Stimulated activated CD4-positive, alpha-beta T cell treated with anti-CD3 and anti-CD28 coated beads, Interleukin-2, amount 100 ng/mL, for 48 hours (primary cell): Measurements from ENCODE around the gene GREB1.

Experiments used
- DNase-seq, 2 donors: peaks; one replicate each; pipeline ENCODE4 v3.0.0-alpha.2; 2020

GREB1 gene

DNA sequence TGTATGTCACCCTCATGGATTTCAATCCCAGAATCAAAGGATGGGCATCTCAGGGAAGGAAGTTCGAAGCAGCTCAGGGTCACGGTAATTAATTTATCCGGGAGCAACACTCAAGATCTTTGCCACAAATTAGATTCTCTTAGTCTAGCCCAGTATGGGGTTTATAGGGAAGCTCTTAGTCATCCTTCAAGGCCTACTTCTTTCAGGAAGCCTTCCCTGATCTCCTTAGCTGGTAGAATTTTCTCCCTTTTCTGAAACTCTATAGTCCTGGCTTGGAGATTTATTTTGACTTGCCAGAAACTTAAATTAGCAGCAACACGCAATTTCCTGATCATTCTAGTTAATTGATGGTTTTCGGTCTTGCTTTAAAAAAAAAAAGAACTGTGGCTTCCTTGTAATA lies 20.5 kb upstream of the GREB1 start:
- no peak for DNase-seq

DNA sequence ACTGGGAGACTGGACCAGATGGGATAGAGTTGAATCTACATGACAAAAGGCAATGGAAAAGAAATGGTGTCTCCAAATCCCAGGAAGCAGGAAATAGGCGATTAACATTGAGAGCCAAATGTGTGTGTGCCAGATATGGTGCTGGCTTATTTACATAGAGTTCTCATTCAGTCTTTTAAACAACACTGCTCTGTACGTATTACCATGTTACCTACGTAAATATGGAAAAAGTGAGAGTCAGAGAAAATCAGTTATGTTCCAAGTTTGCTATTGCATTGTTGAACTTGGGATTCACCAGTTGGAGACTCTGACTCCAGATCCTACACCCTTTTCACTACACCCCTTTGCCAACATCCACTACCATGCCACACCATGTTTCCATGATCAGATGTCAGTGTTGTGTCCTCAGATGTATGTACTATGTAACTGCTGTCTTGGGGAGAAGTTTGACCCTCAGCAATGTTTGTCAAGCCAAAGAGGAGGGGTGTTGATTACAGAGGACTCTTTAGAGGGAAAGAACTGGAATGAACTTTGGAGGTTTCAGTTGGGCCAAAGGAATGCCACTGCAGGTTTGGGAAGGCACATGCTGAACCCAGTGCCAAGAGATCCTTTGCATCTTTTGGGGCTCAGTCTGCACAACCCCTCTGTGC lies 19.6 kb upstream of the GREB1 start:
- no peak for DNase-seq

DNA sequence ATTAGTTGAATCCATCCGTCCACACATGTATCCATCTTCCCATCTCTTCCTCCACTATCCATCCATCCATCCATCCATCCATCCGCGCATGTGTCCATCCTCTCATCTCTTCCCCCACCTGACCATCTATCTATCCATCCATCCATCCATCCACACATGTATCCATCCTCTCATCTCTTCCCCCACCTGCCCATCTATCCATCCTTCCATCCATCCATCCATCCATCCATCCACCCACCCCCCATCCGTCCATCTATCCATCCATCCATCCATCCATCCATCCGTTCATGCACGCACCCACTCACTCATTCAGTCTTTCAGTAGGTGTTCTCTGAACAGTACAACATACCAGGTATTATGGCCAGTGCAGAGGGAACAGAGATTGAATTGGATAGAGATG lies 18.9 kb upstream of the GREB1 start:
- DNase-seq, result no peak

DNA sequence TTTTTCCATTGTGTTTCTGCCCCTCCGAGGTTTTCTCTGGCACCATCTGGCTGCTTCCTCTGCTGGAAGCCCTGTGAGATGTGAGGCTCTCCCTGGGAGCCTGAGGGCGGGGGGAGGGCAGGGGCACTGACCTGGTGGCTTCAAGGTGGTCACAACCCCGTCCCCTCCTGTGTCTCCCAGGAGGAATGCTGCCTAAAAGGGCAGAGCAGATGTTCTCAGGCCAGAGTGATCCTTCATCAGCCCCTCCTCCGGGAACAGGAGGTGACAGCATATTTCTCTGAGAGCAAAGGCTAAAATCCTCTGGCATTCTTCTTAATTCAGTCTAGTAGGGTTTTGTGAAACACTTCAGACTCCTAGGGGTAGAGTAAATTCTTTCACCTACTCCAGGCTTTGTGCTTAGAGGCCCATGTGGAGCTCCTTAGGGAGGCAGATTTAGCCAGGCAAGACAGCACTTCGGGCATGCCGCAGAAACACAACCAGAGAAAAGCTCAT lies 18.3 kb upstream of the GREB1 start:
- DNase-seq, result no peak

DNA sequence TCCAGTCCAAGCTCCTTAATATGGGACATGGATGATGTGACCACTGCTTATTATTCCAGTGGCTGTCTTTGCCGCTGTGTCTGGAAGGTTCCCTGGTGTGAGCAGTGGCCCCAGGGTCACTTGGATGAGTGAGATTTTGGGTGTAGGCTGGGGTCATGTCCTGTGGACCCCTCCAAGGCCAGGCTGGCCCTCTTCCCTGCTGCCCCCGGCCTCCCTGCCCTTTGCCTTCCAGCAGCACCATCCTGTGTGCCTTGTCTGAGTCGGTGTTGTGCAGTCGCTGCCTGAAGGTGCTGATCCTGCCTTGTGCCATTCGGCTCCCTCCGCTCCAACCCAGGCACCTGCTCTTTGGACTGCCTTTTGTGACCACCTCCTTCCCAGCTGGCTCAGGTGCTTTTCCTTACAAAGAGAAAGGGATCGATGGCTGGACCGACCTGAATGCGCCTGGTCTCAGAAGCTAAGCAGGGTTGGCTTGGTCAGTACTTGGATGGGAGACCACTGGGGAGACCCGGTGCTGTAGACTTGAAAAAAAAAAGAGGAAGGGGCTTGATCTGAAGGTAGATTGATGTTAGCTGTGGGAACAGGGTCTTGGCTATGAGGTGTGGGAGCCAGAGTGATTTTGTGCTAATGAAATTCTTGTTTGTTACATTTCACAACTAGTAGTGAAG lies 16.7 kb upstream of the GREB1 start:
- DNase-seq, result no peak

DNA sequence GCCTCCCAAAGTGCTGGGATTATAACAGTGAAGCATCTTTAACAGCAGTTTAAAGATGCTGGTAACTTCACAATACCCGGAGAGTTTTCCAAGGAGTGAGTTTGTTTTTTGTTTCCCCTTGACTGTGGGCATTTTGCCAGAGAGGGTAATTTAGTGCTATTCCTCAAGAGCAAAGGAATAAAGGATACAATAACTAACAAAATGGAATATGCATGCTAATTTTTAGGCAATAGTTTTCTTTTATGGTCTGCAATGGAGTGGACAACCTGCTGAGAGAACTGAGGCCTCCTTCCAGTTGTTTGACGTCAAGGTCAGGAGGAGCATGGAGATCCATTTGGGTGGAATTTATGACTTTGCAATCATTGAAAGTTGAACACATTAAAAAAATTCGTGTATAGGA lies 15.9 kb upstream of the GREB1 start:
- no peak for DNase-seq

DNA sequence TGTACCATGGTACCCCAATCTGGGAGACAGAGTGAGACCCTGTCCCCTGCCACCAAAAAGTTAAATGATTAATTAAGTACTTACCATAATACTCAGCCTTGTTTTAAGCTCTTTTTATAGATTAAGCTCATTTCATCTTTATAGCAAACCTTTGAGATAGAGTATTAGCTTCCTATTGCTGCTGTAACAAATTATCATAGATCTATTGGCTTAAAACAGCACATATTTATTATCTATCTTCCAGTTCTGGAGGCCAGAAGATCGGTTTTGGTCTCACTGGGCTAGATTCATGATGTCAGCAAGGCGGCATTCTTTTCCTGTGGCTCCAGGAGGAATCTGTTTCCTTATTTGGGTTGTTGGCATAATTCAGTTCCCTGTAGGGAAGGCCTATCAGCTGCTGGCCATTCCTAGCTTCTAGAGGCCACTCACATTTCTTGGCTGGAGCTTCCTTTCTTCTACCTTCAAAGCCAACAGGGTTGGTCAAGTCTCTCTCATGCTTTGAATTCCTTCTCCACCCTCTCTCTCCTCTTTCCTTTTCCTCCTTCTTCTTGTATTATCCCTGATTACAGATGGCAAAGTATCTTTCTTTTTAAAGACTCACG lies 13.7 kb upstream of the GREB1 start:
- no peak for DNase-seq

DNA sequence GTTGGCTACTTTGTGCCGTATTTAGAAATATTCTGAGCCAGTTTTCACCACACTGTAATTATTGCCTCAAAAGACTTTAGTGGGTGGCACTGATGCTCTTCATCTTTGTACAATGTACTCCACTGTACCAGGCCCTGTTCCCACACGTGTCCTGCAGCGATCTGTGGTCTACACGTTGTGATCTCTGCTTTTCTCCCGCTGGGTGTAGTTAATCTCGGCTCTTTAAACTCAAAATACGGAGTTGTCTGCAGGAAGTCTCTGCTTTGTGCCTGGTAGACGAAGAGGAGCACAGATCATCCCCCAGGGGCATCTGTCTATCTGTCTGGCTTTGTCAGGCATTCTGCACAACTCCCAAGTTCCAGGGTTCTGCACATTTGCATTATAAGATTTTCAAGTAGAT lies 12.1 kb upstream of the GREB1 start:
- DNase-seq, result no peak

DNA sequence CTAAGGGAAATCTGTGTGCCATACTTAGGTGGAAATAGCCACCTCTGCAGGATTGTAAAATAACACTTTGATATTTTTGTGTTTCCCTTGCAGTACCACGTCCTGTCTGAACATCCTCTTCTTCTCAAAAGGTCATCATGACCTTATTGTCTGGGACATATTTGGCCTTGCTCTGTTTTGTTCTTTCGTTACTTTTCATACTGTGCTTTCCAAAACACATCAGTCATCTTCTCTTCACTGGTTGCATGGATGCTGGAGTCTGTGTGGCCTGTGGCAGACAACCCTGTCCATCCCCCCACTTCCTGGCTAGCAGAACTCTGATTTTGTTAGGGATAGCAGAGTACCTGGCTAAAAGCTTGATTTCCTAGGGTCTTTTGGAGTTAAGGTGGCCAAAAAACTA lies 9.4 kb upstream of the GREB1 start:
- no peak for DNase-seq

DNA sequence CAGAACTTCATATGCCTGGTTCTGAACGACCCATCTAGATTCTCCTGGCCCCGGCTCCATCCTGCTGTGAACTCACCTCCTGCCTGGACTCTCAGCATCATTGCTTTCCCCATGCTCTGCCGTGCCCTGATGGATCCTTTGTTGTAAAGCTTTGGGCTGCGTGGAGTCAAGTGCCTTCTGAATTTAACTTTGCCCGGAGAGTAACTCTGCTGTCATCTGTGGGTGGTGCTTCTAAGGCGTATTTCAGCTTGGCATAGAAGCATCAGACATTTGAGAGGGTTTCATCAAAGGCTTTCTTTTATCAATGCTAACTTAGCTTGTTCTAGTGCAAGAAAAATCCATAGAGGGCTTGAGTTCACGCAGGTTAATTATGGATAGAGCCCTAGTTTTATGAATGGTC lies 8.1 kb upstream of the GREB1 start:
- DNase-seq, result no peak

DNA sequence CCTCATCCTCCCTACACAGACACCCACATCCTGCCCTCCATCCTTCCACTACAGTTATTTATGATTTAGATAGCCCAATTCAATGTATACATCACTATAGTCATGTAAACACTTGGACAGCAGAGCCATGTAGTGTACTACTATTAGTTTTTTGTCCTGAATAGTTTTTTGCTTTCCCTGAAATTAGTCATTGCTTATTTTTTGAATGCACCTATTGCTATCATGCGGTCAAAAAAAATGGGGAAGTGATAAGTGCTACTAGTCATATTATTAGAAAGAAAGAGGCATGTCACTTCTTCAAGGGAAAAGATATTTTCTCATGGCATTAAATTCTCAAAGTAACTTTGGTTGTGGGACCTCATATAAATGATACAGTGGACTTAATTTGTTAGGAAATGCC lies 6.8 kb upstream of the GREB1 start:
- no peak for DNase-seq

DNA sequence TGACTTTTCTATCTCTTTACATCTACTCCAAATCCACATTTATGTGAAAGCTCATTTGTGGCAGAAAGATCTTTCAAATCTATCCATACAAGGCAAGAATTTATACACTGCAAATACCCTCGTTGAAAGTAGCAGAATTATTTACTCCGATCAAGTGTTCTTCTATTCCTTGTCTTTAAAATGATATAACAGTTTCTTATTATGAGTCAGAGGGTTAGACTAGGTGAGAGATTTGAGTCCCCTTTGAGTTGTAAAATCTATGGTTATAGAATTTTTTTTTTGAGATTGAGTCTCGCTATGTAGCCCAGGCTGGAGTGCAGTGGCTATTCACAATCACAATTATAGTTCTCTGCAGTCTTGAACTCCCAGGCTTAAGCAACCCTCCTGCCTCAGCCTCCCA lies 5.6 kb upstream of the GREB1 start:
- DNase-seq, result no peak

DNA sequence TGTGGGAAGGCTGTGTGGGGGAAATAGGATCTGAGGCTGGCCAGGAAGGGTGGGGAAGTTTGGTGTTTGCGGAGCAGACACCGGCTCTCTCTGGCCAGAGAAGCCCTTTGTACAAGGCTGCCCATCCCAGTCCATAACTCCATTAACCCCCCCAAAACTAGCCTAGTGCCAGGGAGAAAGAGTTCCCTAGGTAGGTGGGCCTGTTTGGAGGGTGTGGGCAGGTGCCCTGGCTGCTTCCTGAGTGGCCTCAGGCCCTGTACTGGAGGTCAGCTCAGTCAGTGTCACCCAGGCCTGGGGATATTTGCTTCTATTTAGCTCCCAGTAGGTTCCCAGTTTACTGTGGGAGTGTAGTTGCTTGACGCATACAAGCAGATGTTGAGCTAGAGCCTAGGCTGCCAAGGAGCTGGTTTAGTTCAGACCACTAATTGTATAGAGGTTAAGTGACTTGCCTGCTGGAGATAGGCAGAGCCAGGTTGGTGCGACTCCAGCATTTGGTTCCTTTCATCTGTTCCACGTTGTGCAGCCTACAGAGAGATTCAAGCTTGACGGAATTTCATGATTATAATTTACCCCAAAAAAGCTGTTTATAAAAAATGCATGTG lies 2.9 kb upstream of the GREB1 start:
- DNase-seq, result no peak

DNA sequence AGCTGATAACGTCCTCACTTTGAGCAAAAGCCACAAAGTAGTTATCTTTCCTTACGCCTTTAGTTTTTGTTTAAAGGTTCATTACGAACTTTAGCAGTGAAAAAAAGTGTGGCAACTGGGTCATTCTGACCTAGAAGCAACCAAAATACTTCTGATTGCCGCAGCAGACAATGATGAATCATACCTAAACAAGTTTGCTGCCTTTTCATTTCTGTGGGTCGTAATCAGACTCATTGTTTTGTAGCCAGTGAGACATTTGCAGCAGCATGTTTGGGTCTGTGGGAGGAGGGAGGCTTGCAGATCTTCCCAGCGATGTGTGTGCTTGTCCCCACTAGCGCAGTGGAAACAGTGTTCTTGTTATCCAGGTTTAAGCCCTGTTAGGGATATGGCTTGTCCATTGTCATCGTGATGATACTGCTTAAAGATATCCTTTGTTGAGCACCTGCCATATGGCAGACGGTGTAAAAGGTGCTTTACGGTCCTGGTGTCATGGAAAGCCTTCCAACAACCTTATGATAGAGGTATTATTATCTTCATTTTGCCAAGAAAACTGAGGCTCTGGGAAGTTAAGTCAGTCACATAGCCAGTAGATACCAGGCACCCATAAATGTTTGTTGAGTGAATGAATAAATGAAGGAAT lies 1.3 kb upstream of the GREB1 start:
- no peak for DNase-seq

DNA sequence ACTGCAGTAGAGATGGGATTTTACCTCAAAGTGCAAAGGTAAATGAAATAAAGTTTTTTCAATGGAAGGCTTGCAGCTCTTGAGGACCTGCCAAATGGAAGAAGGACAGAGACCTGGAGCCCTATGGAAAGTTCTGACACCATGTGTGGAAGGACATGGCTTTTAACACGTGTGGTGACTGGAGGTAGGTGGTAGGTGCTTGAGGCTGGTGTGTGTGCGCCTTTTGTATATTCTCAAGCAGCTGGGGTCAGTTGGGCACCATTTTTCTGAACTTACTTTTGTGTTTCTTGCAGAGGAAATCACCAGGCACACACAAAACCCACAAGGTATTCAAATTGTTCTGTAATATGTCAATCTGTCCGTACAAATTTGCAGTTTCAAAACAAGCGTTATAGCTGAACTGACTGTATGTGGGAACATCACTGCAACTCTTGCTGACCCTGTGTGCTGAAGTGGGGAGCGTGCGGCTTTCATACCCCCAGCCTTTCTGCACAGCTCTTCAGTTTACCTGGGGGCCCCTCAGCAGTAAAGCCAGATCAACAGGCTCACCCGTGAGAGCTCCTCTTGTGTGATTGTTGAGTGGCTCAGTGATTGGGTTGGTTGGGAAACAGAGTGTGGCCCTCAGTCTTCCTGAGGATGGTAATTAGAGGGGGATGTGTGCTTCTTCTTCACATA lies 363 bp downstream of the GREB1 start:
- no peak for DNase-seq

DNA sequence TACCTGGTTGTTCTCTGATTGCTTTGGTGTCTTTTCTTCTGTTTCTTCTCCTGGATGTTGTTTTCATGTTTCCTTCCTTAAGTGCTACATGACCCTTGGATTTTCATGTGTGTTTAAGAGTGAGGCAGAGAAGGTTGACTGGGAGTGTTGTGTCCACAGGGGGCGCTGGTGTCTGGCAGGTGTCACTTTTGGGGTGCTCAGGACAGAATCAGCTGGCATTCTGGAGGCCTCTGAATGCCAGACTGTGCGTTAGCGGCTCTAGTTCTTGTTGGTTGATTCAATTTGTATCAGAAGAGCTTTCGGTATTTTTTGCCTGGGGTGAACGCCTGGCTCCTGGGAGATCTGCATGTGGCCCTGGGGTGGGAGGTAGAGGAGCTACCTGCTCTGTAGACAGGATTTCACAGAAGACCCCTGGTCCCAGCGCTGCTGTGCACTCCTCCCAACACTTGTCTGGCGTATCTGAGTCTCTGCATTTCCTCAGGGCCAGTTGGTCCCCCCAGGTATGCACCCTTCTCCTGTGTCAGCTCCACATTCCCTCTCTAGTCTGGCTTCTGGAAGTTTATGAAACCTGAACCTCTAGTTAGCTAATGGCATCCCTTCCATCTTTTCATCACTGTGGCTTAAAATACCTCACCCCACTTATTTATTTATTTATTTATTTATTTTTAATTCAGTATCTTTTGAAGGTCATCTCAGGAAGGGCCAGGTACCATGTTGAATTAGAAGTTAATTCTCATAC lies 1.1 kb downstream of the GREB1 start:
- peak in 1 of 2 donors; percentile 1 for DNase-seq

DNA sequence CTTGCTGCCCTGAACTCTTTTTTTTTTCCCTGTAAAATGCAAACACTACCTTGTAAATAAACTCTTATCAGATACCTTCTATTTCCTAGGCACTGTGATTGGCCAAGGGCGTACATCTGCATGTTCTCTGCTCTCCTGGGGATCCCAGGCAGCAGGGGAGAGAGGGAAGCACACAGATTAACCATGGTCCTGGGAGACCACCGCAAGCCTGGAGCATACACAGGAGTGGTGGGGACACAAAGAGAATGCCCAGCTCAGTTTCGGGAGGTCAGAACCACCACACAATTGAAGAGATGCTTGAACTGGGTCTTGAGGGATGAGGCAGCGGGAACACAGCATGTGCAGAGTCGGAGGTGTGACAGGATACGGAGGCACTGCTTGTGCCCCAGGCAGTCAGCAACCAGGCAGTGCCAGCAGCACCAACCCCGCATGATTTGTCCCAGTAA lies 2.1 kb downstream of the GREB1 start:
- no peak for DNase-seq

DNA sequence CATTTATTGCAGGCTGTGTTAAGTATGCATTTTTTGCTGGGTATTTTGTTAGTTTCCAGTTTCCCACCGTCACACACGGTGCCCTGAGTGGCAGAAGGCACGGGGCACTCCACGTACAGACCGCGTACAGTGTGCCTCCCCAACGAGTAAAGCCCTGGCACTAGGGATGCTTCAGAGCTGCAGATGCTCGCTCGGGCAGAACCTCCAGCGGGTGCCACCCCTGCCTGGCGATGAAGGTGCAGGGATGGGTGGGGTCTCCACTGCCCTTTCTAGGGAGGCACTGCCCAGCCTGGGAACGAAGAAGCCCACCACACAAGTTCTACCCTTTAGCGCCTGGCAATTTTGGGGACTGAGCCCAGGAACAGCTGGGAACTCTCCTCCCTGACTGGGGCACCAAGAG lies 4.1 kb downstream of the GREB1 start:
- no peak for DNase-seq

DNA sequence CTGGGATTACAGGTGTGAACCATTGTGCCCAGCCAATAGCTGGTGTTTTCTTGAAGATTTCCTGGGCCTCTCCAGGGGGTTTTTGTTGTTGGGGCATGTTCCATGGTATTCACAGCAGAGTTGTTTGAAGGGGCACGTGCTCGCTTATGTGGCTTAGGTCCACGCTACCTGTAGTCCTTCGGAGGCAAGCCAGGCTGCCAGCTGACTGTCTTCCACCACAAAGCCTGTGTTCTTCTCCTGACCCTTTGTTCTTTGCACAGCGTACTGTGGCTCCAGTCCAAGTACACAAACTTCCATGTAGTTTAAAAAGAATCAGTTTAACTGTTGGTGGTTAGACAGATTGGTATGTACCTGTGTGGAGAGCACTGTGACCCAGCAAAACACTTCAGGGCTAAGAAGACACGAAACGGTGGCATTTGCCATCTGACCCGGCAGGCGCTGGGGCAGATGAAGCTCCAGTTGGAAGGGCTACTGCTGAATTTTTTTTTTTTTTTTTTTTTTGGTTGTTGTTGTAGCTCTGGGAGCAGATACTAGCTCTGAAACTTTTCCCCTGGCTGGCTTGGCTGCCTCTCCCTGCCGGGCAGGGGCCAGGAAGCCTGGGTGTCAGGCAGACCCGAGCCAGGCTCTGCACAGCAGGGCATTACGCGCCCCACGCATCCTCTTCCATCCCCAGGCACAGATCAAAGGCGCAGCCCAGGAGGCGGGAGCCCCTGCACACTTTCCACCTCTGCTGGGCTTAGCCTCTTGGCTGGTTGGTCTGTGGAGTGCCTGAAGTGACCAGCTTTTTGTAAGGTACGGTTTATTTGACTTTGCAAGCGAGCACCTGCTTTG lies 5.7 kb downstream of the GREB1 start:
- DNase-seq, result no peak

DNA sequence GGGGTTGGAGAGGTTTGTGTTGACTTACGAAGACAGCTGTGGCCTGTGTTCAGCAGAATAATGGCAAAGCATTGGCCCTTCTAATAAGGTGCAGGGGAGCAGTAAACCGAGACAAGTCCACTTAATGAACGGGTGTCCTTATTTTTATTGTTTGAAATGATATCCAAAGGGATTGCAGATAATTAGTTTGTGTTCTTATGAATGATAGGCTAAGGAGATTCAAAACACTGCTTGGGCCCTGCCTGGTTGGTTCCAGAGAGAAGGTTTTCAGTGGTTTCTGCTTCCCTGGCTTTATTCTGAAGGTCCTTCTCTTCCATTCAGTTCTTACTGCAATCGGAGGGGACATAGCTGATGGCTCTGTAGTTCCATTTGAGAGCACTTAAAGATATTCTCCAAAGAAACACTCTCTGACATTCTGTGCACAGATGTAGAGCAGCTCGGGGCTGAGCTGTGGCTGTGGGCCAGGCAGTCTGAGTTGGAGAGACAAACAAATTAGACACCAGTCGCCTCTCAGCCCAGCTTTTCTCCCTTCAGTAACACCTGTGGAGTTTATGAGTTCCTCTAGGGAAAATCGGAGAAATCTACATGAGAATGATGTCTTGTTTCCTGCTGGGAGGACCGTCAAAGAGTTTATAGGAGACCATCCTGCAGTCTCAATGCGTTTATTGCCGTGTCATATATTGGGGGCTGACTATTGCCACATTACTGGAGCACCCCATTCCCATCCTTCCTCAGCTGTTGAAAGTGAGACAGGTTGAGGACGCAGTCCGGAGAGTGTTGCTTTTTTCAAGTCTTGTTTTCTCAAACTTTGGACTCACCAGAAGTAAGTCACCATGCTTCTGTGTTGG lies 6.5 kb downstream of the GREB1 start:
- no peak for DNase-seq
